Measurements from ENCODE around the gene NHERF1.

The NHERF1 gene

DNA sequence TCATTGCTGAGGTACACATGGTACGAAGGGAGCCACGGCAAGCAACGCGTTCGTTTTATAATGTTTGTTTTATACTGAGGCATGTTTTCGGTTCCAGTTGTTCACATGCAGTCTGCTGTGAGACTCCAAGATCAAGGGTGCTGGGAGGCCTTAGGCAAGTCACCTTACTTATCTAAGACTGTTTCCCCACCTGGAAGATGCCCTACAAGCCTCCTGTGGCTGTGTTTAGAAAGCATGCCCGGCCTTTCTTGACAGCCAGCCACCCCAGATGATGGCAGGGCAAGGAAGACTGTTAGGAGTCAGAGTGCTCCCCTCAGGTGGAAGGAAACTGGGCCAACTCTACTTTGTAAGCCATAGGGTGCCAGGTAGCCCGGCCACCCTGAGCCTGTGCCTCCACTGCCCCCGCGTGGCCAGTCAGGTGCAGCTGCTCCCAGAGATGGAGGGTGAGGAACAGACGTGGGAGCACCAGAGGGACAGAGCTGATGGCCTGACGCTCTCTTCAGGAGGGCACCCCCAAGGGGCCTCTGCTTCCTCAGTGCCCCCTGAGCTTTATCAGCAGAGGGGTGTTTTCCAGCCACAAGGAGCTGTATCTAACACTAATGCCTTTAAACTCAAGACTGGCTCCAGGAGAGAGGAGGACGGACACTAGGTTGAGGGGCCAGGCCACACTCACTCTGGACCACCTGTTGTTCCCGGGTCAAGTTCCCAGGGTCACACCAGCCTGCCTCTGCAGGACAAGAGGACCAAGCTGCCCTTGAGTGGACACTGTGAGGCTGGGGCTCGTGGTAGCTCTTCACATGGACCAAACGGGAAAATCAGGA is 22.3 kb downstream of the NHERF1 start:
- DNase-seq (ENCODE audit: low read depth) = peak; percentile 74
- TF ChIP-seq, protein P1, sequence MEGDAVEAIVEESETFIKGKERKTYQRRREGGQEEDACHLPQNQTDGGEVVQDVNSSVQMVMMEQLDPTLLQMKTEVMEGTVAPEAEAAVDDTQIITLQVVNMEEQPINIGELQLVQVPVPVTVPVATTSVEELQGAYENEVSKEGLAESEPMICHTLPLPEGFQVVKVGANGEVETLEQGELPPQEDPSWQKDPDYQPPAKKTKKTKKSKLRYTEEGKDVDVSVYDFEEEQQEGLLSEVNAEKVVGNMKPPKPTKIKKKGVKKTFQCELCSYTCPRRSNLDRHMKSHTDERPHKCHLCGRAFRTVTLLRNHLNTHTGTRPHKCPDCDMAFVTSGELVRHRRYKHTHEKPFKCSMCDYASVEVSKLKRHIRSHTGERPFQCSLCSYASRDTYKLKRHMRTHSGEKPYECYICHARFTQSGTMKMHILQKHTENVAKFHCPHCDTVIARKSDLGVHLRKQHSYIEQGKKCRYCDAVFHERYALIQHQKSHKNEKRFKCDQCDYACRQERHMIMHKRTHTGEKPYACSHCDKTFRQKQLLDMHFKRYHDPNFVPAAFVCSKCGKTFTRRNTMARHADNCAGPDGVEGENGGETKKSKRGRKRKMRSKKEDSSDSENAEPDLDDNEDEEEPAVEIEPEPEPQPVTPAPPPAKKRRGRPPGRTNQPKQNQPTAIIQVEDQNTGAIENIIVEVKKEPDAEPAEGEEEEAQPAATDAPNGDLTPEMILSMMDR (IDR thresholded peaks at IDR 0.05; ENCODE audit: insufficient read depth, low read depth, low read length, missing control alignments) = peak; percentile 88

DNA sequence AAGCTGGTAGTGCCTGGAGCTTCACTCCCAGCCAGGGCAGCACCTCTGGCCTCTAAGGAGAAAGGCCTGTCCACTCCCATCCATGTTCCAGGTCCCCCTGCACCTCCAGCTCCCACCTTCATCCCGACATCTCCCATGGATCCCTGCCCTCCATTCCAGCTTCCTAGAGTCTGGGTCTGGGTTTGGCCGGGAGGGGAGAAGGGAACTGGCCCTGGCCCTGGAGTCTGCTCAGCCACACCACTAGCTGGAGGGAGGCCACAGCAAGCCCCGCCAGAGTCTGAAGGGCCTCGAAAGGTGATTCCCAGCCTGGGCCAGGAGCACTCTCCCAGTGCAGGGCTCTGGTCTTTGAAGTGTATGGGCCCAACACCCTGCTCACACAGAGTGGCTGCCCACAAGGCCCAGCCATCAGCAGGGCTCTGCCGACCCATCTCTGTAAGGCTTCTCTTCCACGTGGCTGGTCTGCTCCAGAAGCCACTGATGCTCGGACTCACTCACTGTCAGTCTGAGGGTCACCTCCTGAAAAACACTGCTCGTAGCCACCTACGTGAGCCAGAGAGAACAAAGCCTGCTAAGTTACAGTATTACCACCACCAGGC is 23.0 kb downstream of the NHERF1 start:
- no peak overlapping the region for H3K4me3 ChIP-seq (ENCODE audit: low read depth, low read length)
- DNase-seq (ENCODE audit: low read depth) = no peak
- TF ChIP-seq, protein P1 (IDR thresholded peaks at IDR 0.05; ENCODE audit: insufficient read depth, low read depth, low read length, missing control alignments) = no peak

More for the DNA sequence above, 22.3 kb downstream of the NHERF1 start:
- no peak overlapping the region for H3K4me3 ChIP-seq (ENCODE audit: low read depth, low read length)

GRCh38 chr17:74772053-74772452 is 23.6 kb downstream of the NHERF1 start:
- DNase-seq (ENCODE audit: low read depth) = no peak
- TF ChIP-seq, protein P1 (IDR thresholded peaks at IDR 0.05; ENCODE audit: insufficient read depth, low read depth, low read length, missing control alignments) = no peak
- no peak overlapping the region for H3K4me3 ChIP-seq (ENCODE audit: low read depth, low read length)

- no peak overlapping the region for H3K4me3 ChIP-seq (ENCODE audit: low read depth, low read length)
- TF ChIP-seq, protein P1 (IDR thresholded peaks at IDR 0.05; ENCODE audit: insufficient read depth, low read depth, low read length, missing control alignments) = no peak
- DNase-seq (ENCODE audit: low read depth) = no peak
Measured at GRCh38 chr17:74773414-74773813, 25.0 kb downstream of the NHERF1 start.

DNA sequence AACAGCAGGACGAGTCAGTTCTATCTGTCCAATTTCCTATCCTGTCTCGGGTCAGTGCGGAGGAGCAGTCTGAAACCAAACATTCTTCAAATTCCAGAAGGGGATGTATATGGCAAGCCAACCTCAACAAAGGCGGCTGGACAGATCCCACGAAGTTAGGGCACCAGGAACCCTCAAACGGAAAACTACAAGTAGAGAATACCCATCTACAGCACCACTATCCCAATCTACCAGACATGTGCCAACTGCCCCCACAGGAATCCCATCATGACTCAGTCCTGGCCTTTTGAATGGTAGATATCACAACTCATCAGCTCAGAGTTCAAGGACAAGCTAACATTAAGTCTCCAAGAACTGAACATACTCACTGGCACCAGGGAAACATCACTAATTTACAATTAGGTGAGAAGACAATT is 25.5 kb downstream of the NHERF1 start:
- TF ChIP-seq, protein P1 (IDR thresholded peaks at IDR 0.05; ENCODE audit: insufficient read depth, low read depth, low read length, missing control alignments) = no peak
- H3K4me3 ChIP-seq (ENCODE audit: low read depth, low read length) = no peak overlapping the region
- DNase-seq (ENCODE audit: low read depth) = no peak

DNA sequence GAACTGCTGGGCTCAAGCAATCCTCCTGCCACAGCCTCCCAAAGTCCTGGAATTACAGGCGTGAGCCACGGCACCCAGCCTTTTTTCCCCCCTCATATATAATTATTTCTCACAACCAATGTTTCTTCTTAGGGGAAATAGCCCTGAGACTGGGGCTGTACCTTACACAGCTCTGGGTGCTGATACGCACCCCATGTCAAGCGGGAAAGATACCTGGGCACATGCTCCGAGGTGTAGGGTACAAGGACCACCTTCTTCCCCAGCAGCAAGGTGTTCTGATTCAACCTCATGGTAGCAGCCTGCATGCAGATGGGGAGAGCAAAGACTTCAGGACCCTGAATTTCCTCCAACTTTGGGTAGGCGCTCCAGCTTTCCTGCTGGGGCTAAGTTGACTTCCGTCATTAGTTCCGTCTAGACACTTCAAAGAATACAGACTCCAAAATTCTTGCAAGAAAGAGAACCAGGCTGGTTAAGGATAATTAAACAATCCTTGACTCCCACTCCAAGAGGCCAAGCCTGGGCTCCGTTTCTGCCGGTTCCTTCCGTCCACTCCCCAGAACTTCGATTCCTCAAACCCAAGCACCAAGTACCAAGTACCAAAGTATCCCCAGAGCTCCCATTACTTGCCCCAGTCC is 27.1 kb downstream of the NHERF1 start:
- DNase-seq (ENCODE audit: low read depth) = no peak
- H3K4me3 ChIP-seq (ENCODE audit: low read depth, low read length) = peak overlapping the region; percentile 96
- TF ChIP-seq, protein P1 (IDR thresholded peaks at IDR 0.05; ENCODE audit: insufficient read depth, low read depth, low read length, missing control alignments) = no peak

All from GM12865 (cell line).